SU-DHL-6 (cell line): ENCODE data around the gene AFF3.

Experiments
- EZH2phosphoT487 ChIP-seq: fragments of 200-600 bp; sonication (generic), shearing (Covaris generic); conservative IDR thresholded peaks from 2 replicates; pipeline ENCODE4 v1.6.1; 2018; ENCODE audit warnings: mild to moderate bottlenecking, antibody characterized with exemption, low read length, moderate library complexity, mixed read lengths
- TF ChIP-seq, protein P1 (sequence below): fragments of 200-600 bp; sonication (generic); IDR thresholded peaks from one replicate; pipeline ENCODE4 v1.5.1; 2017; ENCODE audit warnings: antibody characterized with exemption, mild to moderate bottlenecking, low read length, moderate library complexity; ENCODE audit not compliant: insufficient read depth, poor library complexity, severe bottlenecking

DNA sequence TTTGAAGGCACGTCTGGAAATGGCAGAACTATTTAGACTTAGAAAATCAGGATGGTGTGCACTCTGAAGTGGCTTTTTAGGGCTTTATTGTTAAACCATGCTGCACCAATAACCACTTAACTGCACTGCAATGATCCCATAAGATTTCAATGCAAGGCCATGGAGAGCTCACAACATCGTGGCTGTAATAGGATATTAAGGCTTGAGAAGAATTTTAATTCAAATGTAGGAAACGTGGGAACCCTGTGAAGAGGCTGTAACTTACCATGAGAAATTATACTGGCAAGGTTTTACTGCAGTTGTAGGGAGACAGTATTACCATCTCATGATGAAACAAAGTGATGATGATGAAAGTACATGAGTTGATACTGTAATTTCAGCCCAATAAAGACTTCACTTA, 242.5 kb downstream of the AFF3 start:
- TF ChIP-seq, protein P1, sequence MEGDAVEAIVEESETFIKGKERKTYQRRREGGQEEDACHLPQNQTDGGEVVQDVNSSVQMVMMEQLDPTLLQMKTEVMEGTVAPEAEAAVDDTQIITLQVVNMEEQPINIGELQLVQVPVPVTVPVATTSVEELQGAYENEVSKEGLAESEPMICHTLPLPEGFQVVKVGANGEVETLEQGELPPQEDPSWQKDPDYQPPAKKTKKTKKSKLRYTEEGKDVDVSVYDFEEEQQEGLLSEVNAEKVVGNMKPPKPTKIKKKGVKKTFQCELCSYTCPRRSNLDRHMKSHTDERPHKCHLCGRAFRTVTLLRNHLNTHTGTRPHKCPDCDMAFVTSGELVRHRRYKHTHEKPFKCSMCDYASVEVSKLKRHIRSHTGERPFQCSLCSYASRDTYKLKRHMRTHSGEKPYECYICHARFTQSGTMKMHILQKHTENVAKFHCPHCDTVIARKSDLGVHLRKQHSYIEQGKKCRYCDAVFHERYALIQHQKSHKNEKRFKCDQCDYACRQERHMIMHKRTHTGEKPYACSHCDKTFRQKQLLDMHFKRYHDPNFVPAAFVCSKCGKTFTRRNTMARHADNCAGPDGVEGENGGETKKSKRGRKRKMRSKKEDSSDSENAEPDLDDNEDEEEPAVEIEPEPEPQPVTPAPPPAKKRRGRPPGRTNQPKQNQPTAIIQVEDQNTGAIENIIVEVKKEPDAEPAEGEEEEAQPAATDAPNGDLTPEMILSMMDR, result no peak
- no peak for TF ChIP-seq EZH2phosphoT487
